UCSD-AML1 (cell line): ENCODE data around the gene FXYD5.
"Not testable (repeated sequence)": the region's sequence is repeated elsewhere in the genome, so short reads cannot be mapped to it uniquely, and the experiment has no call there.

Experiments used
- DNase-seq: peaks from one replicate; lab custom pipeline; 2025; ENCODE audit not compliant: unreplicated experiment; lab: John Stamatoyannopoulos, UW

FXYD5 gene

DNA sequence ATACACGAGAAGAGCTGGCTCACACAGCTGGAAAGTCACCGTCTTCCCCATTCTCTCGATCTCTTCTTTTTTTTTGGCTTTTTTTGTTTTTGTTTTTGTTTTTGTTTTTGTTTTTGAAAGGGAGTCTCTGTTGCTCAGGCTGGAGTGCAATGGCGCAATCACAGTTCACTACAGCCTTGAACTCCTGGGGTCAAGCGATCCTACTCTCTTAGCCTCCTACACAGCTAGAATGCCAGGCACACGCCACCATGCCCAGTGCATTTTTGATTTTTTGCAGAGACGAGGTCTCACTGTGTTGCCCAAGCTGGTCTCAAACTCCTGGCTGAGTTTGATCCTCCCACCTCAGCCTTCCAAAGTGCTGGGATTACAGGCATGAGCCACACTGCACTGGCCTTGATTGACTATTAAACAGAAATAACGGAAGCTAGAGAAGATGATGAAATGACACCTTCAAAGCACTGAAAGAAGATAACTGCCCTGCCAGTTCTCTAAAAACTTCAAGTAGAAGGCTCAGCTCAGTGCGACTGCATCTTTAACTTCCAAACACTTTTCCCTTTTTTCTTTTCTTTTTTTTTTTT lies 34.9 kb upstream of the FXYD5 start:
- no peak for DNase-seq

DNA sequence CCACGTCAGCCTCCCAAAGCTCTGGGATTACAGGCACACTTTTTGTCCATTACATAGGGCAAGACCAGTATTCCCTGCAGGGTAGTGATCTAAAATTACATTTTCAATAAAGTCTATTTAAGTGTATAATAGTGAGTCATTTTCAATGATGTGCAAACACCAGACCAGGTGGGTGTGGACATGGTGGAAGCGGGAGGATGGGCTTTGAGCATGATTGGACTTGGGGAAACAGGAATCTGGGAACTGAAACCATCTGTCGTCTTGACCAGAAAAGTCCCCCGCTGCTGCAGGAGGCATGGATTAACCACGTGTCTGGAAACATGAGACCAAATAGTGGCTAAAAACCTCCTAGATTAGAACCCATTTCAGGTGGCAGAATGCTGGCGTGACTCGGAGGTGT lies 34.0 kb upstream of the FXYD5 start:
- DNase-seq = no peak

DNA sequence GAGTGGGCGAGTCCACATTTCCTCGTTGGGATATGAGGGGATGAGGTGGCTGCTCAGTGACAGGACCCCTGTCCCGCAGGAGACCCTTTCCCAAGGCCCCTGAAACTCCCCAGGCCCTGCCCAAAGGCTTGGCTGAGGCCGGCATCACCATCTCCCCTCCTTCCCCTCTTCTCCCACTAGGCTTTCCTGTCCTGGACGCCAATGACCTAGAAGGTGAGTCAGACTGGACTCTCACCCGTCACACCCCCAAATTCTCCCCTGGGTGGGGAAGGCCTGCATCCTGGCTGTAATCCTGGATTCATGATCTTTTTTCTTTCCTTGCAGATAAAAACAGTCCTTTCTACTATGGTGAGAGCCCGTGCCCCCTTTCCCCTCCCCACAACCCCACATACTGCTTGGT lies 33.6 kb upstream of the FXYD5 start:
- DNase-seq = no peak

DNA sequence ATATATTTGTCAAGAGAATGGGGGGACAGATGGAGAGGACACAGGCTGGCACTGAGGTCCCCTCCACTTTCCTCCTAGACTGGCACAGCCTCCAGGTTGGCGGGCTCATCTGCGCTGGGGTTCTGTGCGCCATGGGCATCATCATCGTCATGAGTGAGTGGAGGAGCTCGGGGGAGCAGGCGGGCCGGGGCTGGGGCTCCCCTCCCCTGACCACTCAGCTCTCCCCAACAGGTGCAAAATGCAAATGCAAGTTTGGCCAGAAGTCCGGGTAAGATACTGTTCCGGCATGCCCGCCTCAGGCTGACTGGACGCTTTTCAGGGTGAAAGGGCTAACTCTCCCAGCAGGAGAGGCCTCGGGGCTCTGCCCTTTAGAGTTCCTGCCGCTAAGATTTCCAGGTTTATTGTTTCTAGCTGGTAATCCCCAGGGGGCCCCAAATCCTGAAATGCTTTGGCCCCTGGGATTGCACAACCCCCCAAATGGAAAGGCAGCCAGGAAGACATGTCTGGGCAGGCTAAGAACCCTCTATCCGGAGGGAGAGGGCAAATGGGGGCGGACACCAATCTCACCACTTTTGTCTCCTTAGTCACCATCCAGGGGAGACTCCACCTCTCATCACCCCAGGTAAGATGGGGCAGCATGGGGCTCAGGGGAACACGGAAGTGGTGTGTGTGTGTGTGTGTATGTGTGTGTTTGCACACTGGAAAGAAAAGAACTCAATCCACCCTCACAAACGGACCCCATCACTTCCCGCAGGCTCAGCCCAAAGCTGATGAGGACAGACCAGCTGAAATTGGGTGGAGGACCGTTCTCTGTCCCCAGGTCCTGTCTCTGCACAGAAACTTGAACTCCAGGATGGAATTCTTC lies 31.6 kb upstream of the FXYD5 start:
- DNase-seq = no peak

DNA sequence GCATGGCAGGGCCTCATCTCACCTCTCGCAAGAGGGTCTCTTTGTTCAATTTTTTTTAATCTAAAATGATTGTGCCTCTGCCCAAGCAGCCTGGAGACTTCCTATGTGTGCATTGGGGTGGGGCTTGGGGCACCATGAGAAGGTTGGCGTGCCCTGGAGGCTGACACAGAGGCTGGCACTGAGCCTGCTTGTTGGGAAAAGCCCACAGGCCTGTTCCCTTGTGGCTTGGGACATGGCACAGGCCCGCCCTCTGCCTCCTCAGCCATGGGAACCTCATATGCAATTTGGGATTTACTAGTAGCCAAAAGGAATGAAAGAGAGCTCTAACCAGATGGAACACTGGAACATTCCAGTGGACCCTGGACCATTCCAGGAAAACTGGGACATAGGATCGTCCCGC lies 31.0 kb upstream of the FXYD5 start:
- no peak for DNase-seq

DNA sequence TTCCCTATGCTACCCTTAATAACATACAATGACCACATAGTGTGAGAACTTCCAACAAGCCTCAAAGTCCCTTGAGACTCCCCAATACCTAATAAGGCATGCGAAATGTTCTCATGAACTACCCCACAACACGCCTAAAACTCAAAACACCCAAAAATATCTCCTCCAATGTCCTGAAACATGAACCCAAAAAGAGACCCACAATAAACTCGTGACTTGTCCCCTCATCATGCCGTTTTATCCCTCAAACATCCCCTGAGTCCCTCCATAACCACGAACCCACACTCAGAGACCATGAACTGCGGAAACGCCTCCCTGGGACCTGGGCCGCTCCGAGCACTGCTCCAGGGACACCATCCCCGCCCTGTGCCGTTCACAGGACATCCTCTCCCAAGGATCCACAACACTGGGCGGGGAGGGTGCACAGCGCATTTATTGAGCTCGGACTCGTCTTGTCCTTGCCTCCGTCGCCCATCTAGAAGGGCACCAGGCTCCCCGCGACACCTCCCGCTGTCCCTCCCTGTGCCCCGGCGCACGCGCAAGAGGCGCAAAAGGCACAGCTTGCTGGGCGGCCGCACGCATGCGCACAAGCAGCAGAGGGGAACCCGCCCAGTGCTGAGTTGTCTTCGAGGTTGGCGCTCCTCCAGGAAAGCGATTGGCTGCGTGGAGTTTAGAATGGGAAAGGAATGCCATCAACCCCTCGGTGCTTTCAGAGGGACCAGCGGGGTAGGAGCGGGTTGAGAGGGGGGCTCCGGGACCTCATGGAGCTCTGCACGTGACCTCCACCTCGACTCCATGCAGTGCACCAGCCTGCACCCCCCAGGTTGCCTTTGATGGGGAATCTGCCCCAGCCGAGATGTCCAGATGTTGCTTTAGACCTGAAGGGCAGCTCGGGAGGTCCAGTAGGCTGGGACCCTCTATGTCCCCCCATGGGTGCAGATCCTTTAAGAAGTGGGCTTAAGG lies 30.2 kb upstream of the FXYD5 start:
- no peak for DNase-seq

DNA sequence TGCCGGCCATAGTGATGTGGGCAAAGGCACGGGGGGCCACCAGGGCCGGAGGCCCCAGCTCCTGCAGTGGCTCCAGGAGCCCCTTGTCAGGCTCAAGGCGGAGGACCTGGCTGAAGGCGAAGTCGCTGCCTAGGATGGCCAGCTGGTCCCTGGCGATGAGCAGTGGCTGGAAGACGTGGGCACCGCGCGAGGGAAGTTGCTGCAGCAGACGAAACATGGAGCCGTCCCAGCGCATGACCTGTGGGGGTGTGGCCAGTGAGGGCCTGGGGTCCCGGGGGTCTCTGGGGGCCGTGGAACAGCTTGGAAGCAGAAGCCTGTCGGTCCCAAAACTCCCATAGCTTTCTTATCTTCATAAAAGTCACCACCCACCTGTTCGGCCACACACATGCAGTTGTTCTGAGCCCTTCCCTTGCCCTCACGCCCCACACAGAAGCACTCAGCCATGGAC lies 29.2 kb upstream of the FXYD5 start:
- no peak for DNase-seq

DNA sequence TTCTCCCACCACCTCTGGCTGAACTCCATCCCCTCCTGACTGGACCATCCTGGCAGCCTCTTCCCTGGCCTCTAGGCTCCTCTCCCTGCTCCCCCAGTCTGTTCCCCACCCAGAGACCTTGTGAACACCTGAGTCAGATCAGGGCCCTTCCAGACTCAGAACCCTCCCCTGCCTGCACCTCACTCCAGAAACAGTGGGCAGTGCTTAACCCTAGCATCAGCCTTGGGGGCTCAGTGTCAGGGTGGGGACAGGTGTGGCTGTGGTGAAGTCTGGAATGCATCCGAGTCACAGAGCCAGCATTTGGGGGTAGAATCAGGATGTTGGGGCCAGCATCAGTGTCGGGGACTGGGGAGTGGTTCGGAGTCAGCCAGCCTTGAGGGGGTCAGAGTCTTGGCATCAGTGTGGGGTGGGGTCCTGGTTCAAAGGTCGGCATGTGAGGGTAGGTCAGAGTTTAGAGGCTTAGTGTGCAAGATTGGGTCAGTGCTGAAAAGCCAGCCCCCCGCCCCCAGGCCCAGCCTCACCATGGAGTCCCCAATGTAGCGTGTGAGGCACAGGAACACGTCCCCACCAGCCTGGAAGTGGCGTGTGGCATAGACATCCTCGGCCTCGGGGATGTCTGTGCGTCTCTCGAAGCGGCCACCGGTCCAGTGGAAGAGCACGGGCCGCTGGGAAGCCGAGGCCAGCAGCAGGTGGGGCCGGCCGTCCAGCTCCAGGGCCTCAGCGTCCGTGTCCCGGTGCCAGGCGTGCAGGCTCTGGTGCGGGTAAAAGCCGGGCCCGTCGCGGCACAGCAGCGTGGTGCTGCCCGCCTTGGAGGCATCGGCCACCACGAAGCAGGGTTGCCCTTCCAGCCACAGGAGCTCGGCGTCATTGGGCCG lies 28.5 kb upstream of the FXYD5 start:
- no peak for DNase-seq

DNA sequence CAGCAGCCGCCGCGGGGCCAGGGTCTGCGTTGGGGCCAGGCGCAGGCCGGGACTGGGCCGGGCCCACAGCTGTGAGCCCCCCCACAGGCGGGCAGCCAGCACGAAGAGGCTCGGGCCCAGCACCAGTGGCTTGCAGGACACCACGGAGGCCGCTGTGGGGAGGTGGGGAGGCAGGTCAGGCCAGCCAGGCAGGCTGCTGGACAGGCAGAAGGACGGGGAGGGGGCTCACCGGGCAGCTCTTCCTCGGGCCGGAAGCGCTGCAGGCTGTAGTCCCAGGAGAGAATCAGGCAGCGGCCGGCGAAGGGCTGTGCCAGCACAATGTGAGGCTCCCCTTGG lies 27.9 kb upstream of the FXYD5 start:
- DNase-seq = no peak

DNA sequence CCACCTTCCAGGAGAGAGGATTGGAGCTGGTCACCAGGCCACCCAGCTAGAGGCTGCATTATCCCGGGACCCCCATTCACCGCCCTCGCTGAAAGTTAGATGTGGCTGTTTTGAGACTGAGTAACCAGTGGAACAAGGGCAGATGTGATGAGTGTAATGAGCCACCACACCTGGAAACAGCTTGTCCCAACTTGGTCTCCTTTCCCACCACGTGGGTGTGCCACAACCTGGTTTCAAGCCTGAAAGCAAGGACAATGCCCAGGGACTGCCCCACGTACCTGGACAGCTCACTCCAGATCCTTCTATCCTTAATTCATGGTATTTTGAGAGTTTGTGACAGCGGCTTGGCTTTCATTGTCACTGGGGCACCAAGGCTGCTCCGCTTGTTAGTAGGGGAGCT lies 26.7 kb upstream of the FXYD5 start:
- no peak for DNase-seq

DNA sequence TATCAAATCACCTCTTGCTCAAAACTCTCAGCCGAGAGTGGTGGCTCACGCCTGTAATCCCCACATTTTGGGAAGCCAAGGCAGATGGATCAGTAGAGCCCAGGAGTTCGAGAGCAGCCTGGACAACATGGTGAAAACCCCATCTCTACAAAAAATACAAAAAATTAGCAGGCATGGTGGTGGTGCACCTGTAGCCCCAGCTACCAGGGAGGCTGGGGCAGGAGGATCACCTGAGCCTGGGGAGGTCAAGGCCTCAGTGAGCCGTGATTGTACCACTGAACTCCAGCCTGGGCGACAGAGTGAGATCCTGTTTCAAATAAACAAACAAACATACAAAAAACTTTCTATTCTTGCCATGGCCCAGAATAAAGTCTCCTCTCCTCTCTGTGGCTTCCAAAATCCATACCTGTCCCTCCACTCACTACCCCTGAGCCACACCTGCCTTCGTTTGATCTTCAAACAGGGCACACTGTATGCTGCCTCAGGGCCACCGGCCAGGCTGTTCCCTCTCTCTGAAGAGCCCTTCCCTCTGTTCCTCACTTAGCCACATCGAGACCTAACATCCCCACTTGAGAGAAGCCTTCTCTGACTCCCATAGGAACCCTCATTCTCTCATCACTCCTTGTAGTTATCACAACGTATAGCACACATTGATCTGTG lies 26.0 kb upstream of the FXYD5 start:
- no peak for DNase-seq

DNA sequence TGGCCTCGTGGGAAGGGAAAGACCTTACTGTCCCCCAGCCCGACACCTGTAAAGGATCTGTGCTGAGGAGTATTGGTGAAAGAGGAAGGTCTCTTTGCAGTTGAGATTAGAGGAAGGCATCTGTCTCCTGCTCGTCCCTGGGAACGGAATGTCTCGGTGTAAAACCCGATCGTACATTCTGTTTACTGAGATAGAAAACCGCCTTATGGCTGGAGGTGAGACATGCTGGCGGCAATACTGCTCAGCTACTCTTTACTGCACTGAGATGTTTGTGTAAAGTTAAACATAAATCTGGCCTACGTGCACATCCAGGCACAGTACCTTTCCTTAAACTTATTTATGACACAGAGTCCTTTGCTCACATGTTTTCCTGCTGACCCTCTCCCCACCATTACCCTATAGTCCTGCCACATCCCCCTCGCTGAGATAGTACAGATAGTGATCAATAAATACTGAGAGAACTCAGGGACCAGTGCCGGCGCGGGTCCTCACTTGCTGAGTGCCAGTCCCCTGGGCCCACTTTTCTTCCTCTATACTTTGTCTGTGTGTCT lies 24.7 kb upstream of the FXYD5 start:
- DNase-seq = not testable (repeated sequence)

DNA sequence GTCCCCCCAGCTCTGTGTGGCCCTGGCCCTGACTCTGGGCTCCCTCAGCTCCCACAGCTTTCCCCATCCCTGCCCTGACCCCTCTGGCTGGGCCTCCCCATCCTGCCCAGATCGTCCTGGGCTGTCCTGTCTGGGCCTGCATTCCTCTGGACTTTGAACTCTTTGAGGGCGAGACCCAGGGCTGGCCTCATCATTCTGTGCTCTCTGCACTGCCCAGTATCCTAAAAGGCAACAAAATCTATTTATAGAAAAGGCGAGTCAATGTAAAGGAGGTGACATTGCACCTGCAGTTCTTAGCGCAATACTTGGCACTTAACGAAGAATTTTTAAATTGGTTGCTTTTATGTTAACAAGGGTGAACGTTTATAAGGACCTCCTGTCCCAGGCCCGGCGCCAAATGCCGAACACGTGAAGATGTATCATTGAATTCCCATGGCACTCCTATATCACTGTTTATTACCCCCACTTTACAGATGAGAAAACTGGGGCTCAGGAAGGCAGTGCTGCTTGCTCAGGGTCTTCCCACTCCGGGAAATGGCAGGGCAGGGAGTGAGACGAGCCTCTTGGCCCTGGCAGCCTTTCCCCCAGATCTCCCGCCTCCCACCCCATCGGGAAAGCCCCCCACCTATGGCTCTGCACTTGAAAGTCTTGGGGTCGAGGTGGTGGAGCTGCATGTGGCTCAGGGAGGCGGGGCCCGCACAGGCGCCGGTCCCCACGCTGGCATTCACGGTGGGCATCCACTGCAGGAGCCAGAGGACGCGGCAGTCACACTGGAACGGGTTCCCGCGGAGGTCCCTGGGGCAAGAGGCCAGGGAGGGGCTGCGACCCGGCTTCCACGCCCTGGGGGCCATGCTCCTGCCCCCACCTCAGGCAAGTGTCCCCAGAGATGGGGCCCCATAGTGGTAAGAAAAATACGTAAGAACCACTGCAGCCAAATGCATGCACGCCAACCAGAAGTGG lies 23.5 kb upstream of the FXYD5 start:
- DNase-seq = no peak

DNA sequence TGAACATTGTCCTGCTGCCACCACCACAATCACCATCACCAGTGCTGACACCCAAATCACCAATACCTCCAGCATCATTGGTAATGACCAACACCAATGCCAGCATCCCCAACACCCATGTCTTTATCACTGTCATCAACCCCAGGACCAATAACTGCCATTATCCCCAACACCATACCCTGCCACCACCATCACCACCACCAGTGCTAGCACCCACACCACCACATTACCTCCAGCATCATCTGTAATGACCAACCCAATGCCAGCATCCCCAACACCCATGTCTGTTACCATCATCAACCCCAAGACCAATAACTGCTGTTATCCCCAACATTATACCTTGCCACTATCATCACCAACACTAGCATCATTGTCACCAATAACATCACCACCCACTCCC lies 22.3 kb upstream of the FXYD5 start:
- DNase-seq = no peak

DNA sequence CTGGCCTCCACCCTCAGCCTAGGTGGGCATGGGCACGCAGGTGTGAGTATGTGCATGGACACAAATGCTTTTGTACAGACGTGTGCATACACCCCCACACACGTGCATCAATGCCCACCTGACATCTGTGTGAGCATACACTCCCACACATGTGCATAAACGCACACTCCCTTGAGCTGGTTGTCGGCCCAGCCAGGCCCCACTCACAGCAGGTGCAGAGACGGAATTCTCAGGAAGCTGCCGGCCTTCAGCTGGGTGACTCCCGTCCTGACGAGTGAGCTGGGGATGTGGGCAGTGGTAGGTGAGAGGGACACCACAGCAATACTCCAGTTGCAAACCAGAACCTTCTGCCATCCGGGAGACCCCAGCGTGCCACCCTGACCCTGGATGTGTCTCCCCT lies 20.7 kb upstream of the FXYD5 start:
- DNase-seq = no peak

DNA sequence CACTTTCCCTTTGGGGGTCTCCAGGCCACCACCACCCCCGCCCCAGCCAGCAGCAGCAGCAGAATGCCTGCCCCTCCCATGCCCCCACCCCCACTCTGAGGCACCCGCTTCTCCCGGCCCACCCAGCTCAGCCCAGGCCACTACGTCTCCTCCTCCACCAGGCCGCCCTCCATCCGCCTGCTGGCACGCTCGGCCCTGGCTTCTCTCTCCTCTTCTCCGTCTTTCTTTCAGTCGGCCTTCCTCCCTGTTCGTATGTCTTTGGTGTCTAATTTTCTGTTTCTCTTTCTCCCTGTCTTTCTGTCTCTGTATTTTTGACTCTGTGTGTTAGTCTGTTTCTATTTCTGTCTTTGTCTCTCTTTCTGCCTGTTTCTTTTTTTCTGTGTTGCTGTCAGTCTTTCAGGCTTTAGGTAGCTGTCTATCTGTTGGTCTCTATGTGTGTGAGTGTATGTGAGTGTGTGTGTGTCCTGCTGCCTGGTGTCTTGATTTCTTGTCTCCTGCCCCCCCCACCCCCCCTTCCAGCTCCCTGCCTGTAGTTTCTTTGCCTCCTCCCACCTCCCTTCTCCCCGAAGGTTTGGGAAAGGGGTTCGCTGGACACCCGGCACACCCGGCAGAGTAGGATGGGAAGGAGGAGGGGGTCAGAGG lies 19.8 kb upstream of the FXYD5 start, which contains the start of gene LGI4:
TSS of gene LGI4 (minus strand) at position 459 of the 642 bp plus-strand sequence. CDS start at position 80, 379 bp downstream.
- DNase-seq = no peak

DNA sequence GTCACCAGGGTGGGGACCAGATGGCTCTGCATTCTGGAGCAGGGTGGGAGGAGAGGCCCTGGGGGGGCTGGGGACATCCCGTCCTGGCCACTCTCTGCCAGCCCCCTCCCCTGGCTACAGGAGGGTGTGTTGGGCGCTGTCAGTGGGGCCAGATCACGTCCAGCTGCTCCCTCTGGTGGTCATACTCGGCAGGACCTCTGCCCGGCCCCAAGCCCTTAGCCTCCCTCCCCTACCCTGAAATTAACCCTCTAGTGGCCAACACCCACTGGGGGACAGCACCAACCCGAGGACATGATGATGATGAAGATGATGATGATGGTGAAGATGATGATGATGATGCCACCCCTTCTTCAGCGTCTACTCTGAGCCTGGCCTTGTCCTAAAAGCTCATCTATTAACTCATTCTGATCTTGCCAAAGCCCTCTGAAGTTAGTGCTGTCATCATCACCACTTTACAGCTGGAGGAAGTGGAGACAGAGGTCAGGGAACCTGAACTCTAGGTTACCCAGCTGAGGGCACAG lies 19.1 kb upstream of the FXYD5 start:
- peak; percentile 76 for DNase-seq

DNA sequence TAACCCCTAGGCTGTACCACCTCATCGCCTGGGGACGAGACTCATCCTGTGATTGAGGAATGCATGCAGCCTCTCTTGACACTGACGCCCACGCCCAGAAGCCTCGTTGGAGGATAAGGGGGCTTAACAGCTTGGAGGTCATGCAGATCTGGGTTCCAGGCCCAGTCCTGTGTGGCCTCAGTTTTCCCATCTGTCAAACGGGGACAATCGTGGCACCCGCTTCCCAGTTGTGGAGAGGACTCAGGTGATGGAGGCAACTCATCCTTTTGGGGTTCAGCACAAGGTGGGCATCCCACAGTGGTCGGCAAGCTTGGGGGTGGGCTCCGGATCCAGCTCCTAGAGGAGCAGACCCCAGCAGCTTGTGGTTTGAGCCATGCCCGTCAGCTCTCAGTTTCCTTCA lies 18.3 kb upstream of the FXYD5 start:
- no peak for DNase-seq
